ENCODE measurements around the gene AKAP6. TPM values are rescaled to one million over a fixed set of nuclear protein-coding genes. Genes with fewer than 3 reads are reported as not detected.

AKAP6 gene
- total RNA-seq, 1 donor from 2014 or later: 1.3 TPM

DNA sequence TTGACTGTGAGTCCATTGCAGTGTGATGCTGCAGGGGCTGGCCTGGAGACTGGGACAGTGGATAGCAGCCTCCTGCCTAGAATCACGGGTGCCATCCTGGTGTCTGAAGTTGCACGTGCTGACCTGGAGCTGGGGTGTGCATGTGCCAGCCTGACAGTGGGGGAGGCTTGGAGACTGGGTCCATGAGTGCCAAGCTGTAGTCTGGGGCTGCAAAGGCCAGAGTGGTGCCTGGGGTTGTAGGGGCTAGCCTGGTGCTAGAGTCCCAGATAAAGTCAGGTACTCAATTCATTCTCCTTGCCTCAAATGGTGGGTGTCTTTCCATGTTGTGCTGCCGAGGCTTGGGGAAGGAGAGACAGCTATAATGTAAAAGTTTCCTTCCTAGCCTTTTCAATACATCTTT is 427.7 kb downstream of the AKAP6 start:
- Histone ChIP-seq H3K36me3 (ENCODE audit: control insufficient read depth, insufficient read depth, low read length) (no peaks in the 10 kb centered on the region), H3K27me3 (ENCODE audit: control insufficient read depth, insufficient read depth, low read length) (no peaks in the 10 kb centered on the region), H3K4me3 (ENCODE audit: low read depth, low read length) (no peak overlapping the region)
- TF ChIP-seq, protein P1, sequence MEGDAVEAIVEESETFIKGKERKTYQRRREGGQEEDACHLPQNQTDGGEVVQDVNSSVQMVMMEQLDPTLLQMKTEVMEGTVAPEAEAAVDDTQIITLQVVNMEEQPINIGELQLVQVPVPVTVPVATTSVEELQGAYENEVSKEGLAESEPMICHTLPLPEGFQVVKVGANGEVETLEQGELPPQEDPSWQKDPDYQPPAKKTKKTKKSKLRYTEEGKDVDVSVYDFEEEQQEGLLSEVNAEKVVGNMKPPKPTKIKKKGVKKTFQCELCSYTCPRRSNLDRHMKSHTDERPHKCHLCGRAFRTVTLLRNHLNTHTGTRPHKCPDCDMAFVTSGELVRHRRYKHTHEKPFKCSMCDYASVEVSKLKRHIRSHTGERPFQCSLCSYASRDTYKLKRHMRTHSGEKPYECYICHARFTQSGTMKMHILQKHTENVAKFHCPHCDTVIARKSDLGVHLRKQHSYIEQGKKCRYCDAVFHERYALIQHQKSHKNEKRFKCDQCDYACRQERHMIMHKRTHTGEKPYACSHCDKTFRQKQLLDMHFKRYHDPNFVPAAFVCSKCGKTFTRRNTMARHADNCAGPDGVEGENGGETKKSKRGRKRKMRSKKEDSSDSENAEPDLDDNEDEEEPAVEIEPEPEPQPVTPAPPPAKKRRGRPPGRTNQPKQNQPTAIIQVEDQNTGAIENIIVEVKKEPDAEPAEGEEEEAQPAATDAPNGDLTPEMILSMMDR (IDR thresholded peaks at IDR 0.05; ENCODE audit: insufficient read depth, low read length, poor library complexity, severe bottlenecking): no peak
- no peak for DNase-seq (ENCODE audit: low read depth)

DNA sequence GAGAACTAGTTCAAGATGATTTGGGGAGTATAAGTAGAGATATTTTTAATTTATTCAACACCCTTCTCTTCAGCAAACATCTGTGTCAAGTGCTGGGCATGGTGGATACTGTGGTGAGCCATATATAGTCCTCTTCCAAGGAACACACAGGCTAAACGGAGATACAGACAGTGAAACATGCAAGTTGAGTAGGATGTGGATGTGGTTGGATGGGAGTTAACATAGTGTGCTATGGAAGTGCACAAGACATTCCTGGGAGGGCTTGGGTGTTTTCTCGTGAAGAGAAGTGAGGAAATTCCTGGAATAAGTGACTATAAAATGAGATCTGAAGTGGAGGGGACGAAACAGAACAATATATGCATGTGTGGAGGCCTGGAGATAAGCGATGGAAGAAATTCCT is 428.5 kb downstream of the AKAP6 start:
- TF ChIP-seq, protein P1 (IDR thresholded peaks at IDR 0.05; ENCODE audit: insufficient read depth, low read length, poor library complexity, severe bottlenecking): no peak
- Histone ChIP-seq H3K4me3 (ENCODE audit: low read depth, low read length) (no peak overlapping the region), H3K36me3 (ENCODE audit: control insufficient read depth, insufficient read depth, low read length) (no peaks in the 10 kb centered on the region), H3K27me3 (ENCODE audit: control insufficient read depth, insufficient read depth, low read length) (no peaks in the 10 kb centered on the region)
- no peak for DNase-seq (ENCODE audit: low read depth)

DNA sequence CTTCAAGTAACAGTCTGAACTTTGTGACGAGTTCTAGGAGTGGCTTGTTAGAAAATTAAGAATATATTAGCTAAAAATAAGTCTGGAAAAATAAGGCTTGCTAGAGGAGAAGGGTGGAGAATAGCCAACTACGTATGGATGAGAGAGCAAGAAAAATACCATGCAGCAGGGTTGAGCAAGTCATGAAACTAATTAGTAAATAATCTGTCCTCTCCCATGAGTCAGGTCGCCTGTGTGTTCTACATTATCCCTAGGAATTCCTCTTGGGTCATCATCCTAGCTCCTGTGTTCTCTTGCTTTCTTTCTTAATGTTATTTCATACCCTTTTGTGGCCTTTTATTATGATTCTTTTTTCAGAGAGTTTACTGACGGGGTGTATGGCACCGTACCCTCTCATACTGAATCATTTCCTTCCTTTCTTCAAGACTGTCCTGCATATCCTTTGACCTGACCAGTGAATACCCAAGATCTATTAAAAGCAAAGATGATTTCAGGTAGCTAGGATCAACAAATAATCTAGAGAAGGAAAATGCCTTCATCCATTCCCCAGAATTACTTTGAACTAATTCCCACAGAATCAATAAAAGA is 432.4 kb downstream of the AKAP6 start:
- H3K27me3 ChIP-seq (ENCODE audit: control insufficient read depth, insufficient read depth, low read length): no peaks in the 10 kb centered on the region
- peak; percentile 19 for DNase-seq (ENCODE audit: low read depth)

DNA sequence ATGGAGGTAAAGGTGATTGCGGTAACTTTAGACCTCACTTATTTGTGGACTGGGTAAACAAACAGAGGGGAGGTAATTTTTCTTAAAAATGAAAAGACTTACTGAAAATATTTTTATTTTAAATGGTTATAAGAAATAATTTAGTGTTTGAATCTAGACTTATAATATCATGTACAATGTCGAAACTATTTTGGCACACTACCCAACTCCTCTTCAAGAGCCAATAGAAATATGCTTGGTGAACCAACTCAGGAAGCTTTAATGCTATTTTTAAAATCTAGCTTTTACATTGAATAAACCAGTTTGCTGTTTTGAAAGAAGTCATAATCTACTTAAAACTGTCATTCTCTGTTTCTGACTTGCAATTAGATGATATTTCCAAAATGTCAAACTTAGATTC is 433.8 kb downstream of the AKAP6 start:
- TF ChIP-seq, protein P1 (IDR thresholded peaks at IDR 0.05; ENCODE audit: insufficient read depth, low read length, poor library complexity, severe bottlenecking): no peak

More for the DNA sequence above, 432.4 kb downstream of the AKAP6 start:
- Histone ChIP-seq H3K4me3 (ENCODE audit: low read depth, low read length) (no peak overlapping the region), H3K36me3 (ENCODE audit: control insufficient read depth, insufficient read depth, low read length) (no peaks in the 10 kb centered on the region)
- TF ChIP-seq, protein P1 (IDR thresholded peaks at IDR 0.05; ENCODE audit: insufficient read depth, low read length, poor library complexity, severe bottlenecking): no peak

DNA sequence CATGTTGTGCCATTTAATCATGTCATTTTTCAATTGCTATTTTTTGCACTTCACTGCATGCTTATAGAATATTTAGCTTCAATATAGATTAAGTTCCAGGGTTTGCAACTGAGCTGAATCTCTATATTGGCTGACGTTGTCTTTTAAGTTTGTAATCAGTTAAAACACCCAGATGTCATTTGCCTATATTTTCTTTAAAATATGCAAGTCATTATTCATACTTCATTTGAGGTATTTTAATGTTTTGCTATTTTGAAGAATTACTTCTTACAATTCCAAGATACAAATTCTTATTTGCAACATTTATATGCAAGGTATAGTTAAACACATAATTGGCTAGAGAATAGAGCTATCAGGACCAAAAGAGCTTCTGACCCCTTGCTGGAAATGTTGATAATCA is 434.6 kb downstream of the AKAP6 start:
- H3K36me3 ChIP-seq (ENCODE audit: control insufficient read depth, insufficient read depth, low read length): no peaks in the 10 kb centered on the region
- H3K27me3 ChIP-seq (ENCODE audit: control insufficient read depth, insufficient read depth, low read length): no peaks in the 10 kb centered on the region
- TF ChIP-seq, protein P1 (IDR thresholded peaks at IDR 0.05; ENCODE audit: insufficient read depth, low read length, poor library complexity, severe bottlenecking): no peak
- H3K4me3 ChIP-seq (ENCODE audit: low read depth, low read length): no peak overlapping the region
- DNase-seq (ENCODE audit: low read depth): no peak

More for the DNA sequence above, 433.8 kb downstream of the AKAP6 start:
- Histone ChIP-seq H3K27me3 (ENCODE audit: control insufficient read depth, insufficient read depth, low read length) (no peaks in the 10 kb centered on the region), H3K4me3 (ENCODE audit: low read depth, low read length) (no peak overlapping the region), H3K36me3 (ENCODE audit: control insufficient read depth, insufficient read depth, low read length) (no peaks in the 10 kb centered on the region)
- no peak for DNase-seq (ENCODE audit: low read depth)

DNA sequence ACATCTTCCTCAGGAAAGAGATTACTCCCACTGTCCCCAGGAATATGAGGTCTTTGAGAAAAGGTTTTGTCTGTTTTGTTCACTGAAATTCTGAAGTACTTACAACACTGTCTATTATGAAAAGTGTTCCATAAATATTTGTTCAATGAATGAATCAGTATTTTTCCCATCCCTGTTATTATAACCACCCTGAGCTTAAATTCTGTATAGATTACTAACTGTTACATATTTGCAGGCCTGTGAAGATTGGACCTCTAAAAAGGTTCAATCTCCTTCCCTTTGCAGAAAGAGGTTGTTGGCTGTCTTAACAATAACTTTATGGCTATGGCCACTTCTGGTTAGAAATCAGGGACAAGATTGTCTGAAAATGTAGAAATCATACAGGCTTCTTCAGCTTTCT is 435.0 kb downstream of the AKAP6 start:
- DNase-seq (ENCODE audit: low read depth): no peak

More for the DNA sequence above, 435.0 kb downstream of the AKAP6 start:
- Histone ChIP-seq H3K36me3 (ENCODE audit: control insufficient read depth, insufficient read depth, low read length) (no peaks in the 10 kb centered on the region), H3K27me3 (ENCODE audit: control insufficient read depth, insufficient read depth, low read length) (no peaks in the 10 kb centered on the region), H3K4me3 (ENCODE audit: low read depth, low read length) (no peak overlapping the region)
- TF ChIP-seq, protein P1 (IDR thresholded peaks at IDR 0.05; ENCODE audit: insufficient read depth, low read length, poor library complexity, severe bottlenecking): no peak

Measured in kidney epithelial cell (primary cell).